ENCODE data around the gene DPP4.
"Not testable (repeated sequence)": the region's sequence is repeated elsewhere in the genome, so short reads cannot be mapped to it uniquely, and the experiment has no call there.

The DPP4 gene

GRCh38 chr2:162058973-162059668 is 14.9 kb downstream of the DPP4 start:
- DNase-seq (ENCODE audit: low read depth in 2 of 2): no peak

GRCh38 chr2:162057426-162057825 is 16.6 kb downstream of the DPP4 start:
- DNase-seq (ENCODE audit: low read depth in 2 of 2): no peak

- DNase-seq (ENCODE audit: low read depth in 2 of 2): no peak
Observed at GRCh38 chr2:162056796-162057399, 17.1 kb downstream of the DPP4 start.

DNA sequence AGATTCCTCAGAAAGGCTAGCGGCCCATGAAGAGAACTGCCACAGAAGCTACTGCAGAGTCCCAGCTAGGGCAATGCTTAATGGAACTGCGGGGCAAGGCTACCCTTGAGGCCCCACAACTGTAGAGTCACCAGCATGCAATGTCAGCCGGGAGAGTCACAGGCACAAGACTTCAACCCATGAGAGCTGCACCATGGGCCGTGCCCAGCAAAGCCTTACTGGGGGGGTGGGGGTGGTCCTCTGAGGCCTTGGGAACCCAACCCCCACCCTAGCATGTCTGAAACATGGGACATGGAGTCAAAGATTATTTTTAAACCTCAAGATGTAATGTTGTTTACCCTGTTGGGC is 20.2 kb downstream of the DPP4 start:
- DNase-seq (ENCODE audit: low read depth in 2 of 2): no peak

DNA sequence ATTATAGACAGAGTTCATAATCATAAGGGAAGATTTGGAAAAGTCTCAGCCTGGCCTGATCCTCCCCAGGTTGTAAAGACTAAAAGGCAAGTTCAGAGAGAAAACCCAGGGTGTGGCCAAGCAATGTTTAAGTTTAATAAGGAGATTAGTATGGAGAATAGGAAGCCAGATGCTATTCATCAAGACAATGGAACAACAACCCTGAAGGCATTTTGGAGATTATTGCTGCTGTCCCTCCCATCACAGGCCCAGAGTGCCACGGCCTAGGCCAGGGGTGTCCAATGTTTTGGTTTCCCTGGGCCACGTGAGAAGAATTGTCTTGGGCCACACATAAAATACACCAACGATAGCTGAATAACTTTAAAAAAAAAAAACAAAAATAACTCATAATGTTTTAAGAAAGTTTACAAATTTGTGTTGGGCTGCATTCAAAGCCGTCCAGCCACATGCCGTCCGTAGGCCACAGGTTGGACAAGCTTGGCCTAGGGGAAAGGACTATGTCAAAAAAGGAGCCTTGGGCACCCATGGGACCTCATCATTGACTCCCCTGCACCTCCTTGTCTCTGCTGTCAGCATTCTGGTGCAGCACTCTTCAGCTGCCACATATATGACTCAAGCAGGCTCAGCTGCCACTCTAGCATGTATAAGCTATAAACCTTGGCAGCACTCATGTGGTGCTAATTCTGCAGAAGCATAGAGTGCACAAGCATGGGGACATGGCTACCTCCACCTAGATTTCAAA is 20.8 kb downstream of the DPP4 start:
- no peak for DNase-seq (ENCODE audit: low read depth in 2 of 2)

DNA sequence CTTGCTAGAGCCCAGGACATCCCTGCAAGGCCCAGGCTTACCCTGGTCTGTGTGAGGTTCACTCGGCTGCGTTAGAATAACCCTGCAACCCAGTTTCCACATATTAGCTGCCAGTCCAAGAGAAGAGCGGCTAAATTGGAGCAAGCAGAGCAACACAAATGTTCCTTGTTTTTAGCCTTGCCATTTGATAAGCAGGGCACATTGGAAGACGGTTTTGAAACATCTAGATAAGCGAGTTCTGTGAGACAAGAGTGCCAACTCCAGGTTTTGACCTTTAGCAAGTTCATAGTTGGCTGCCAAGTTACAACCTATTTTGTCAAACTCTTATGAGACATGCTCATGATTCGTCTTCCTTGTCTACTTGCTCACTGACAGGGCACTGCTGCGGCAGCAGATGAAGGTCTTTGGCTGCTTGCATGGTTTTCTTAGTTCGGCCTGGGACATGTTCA is 23.5 kb downstream of the DPP4 start:
- DNase-seq (ENCODE audit: low read depth in 2 of 2): no peak

- not testable (repeated sequence) for DNase-seq (ENCODE audit: low read depth in 2 of 2)
Observed at GRCh38 chr2:162049089-162049488, 24.9 kb downstream of the DPP4 start.

DNA sequence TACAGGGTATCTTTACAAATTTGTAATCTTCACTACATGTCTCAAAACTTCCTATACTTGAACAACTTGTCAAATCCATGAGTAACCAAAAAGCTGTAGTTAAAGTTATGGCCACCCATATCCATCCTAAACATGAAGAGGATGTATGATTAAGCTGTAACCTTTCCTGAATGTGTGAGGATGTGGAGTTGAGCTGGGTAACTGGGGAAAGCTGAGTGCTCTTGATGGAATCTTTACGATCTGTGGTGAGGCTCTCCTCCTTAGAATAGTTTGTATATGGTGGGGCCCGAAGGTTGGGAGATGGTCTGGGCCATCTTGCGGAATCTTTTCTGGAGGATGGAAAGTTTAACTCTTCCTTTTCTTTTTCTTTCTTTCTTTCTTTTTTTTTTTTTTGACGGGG is 29.4 kb downstream of the DPP4 start:
- no peak for DNase-seq (ENCODE audit: low read depth in 2 of 2)

- DNase-seq (ENCODE audit: low read depth in 2 of 2): no peak
Observed at GRCh38 chr2:162043132-162043531, 30.9 kb downstream of the DPP4 start.

DNA sequence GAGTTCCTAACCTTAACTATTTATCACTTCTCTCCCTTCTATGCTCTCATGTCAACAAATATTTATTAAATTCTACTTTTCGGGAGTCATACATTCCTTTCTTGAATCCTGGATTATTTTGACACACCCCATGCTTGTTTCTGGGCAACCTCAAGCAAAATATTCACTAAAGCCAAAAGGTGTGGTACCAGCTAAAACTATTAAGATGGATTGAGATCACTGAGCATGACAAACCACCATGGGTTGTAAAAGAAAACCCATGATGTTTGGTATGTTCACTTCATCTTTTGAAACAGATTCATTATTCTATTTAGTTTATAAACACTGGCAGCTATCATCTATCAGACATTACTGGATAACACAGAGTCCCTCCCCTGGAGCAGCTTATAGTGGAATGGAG is 32.5 kb downstream of the DPP4 start:
- DNase-seq (ENCODE audit: low read depth in 2 of 2): no peak

DNA sequence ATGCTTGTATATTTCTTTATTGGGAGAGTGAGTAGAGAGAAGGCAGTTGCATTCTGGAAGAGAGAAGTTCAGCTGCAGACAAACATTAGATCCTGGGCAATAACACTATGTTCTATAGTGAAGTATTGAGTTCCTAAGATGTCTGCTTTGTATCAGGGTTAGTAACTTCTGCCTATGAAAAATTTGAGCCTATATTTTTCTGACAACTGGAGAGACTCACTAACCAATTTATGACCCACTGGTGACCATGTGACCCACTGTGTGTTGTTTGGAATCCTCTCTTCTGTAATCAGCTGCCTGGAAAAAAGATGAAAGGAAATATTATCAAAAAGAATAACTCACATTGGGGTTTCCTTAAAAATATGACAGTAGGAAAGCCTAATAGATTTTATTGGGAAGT is 35.3 kb downstream of the DPP4 start:
- no peak for DNase-seq (ENCODE audit: low read depth in 2 of 2)

DNA sequence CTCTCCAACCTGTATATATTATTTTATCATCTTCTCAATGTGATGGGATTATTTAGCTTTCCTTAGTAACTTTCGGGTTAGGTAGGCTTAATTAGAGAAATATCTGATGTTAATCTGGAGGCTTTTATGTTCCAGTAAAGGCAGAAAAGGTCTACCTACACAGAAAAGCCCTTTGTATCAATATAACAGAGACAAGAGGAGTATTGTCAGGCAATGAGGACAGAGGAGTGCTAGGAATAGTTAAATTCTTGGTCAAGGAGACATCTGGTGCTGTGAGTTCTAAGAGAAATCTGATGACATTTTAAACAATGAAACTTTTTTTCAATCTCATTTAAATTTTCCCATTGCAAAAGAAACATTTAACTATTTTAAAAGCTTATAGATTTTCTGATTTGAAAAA is 36.1 kb downstream of the DPP4 start:
- DNase-seq (ENCODE audit: low read depth in 2 of 2): no peak

DNA sequence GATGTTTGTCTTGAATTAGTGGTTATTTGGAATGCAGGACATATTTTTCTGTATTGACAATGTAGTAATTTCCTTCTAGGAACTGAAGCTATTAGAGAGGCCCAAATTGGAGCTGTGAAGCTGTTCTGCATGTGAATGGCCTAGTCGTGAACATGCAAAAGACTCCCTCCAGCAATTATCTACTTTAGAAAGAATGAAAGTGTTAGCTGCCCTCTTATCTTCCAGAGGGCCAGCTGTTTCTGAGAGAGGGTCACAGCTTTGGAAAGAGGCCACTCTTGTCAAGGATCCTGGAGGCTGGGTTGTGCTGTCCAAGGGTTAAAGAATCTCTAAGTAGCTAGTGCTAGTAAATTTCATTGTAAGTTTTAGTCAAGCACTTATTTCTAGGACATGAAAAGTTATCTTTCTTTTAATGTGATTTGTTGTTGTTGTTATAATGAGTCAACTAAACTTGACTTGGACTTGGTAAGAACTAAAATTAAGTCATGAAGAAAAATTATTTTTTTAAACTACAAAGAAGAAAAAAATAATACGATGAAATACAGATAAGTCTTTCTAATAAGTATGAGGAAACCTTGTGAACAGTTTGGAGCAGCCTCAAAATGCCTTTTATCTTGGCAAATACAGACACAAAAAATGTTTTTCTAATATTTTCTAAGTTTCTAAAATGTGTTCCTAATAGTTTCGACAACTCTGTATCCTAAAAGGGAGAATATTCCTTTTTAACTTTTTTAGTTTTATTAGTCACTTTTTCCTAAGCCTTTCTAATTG is 36.8 kb downstream of the DPP4 start:
- no peak for DNase-seq (ENCODE audit: low read depth in 2 of 2)

- no peak for DNase-seq (ENCODE audit: low read depth in 2 of 2)
Observed at GRCh38 chr2:162035981-162036380, 38.0 kb downstream of the DPP4 start.

- no peak for DNase-seq (ENCODE audit: low read depth in 2 of 2)
Observed at GRCh38 chr2:162030363-162031190, 43.4 kb downstream of the DPP4 start.

- no peak for DNase-seq (ENCODE audit: low read depth in 2 of 2)
Observed at GRCh38 chr2:162029287-162029901, 44.6 kb downstream of the DPP4 start.

GRCh38 chr2:162028511-162028910 is 45.5 kb downstream of the DPP4 start:
- DNase-seq (ENCODE audit: low read depth in 2 of 2): no peak

GRCh38 chr2:162025121-162025911 is 48.7 kb downstream of the DPP4 start:
- DNase-seq (ENCODE audit: low read depth in 2 of 2): no peak

GRCh38 chr2:162022290-162022945 is 51.6 kb downstream of the DPP4 start:
- no peak for DNase-seq (ENCODE audit: low read depth in 2 of 2)
